GM12878 (cell line): ENCODE data around the gene TTC39C. TPM values are rescaled to one million over a fixed set of nuclear protein-coding genes. Genes with fewer than 3 reads are reported as not detected.

Experiments used
- ASH2L ChIP-seq: fragments of 300-600, 200-600 bp; sonication (generic); IDR thresholded peaks from 2 replicates; pipeline ENCODE4 v1.6.1; 2017; ENCODE audit warnings: low read depth, mild to moderate bottlenecking, borderline replicate concordance
- BACH1 ChIP-seq: fragments of 450-650 bp; IDR thresholded peaks from 2 replicates; pipeline ENCODE4 v1.6.1; 2017; ENCODE audit warnings: mild to moderate bottlenecking, borderline replicate concordance
- BMI1 ChIP-seq: fragments of 450-650 bp; IDR thresholded peaks from 2 replicates; pipeline ENCODE4 v1.6.1; 2016; ENCODE audit warnings: mild to moderate bottlenecking, moderate library complexity, borderline replicate concordance
- CBX3 ChIP-seq: fragments of 200-600 bp; sonication (generic); IDR thresholded peaks from 2 replicates; pipeline ENCODE4 v1.6.1; 2016; ENCODE audit warnings: low read depth, borderline replicate concordance
- CTCF ChIP-seq, 3 experiments: IDR thresholded peaks in 2 of 3; conservative IDR thresholded peaks in 1 of 3; 2 replicates each; pipeline ENCODE4 v1.5.1; 2011; ENCODE audit warnings: low read depth in 3 of 3, low read length in 3 of 3, mild to moderate bottlenecking in 3 of 3, control low read depth in 2 of 3, moderate library complexity in 2 of 3, inconsistent platforms in 1 of 3, mixed read lengths in 1 of 3; ENCODE audit not compliant: control insufficient read depth in 2 of 3, insufficient read depth in 1 of 3; ENCODE audit errors: extremely low read depth in 1 of 3
- EED ChIP-seq: sonication (generic); IDR thresholded peaks from 2 replicates; pipeline ENCODE4 v1.6.1; 2016; ENCODE audit warnings: antibody characterized with exemption, low read depth
- EGR1 ChIP-seq, 2 experiments: IDR thresholded peaks; 1 replicate in 1 of 2; 2 replicates in 1 of 2; pipeline ENCODE4 v1.6.1; 2011 to 2012; ENCODE audit warnings: low read depth in 2 of 2, low read length in 2 of 2, borderline replicate concordance in 1 of 2, mild to moderate bottlenecking in 1 of 2, moderate library complexity in 1 of 2
- FOS ChIP-seq: IDR thresholded peaks from 3 replicates; pipeline ENCODE4 v1.6.1; 2011; ENCODE audit warnings: borderline replicate concordance; ENCODE audit not compliant: insufficient read length; ENCODE audit errors: extremely low read depth
- FOXK2 ChIP-seq: fragments of 450-650 bp; IDR thresholded peaks from 2 replicates; pipeline ENCODE4 v1.6.1; 2017; ENCODE audit warnings: mild to moderate bottlenecking, moderate library complexity
- GABPA ChIP-seq: IDR thresholded peaks from 2 replicates; pipeline ENCODE4 v1.6.1; 2014; ENCODE audit warnings: antibody characterized with exemption, low read depth, mild to moderate bottlenecking, inconsistent platforms
- GATAD2B ChIP-seq: fragments of 450-650 bp; conservative IDR thresholded peaks from 2 replicates; pipeline ENCODE4 v1.6.1; 2017; ENCODE audit warnings: low read depth, mild to moderate bottlenecking, moderate library complexity
- HDAC2 ChIP-seq: fragments of 200-600 bp; sonication (generic); IDR thresholded peaks from 2 replicates; pipeline ENCODE4 v1.6.1; 2017
- HDAC6 ChIP-seq: fragments of 200-600 bp; sonication (generic); IDR thresholded peaks from one replicate; pipeline ENCODE4 v1.8.0; 2017; ENCODE audit warnings: antibody characterized with exemption; ENCODE audit not compliant: unreplicated experiment
- KAT2A ChIP-seq: conservative IDR thresholded peaks from 2 replicates; pipeline ENCODE4 v1.6.1; 2011; ENCODE audit warnings: low read depth, low read length; ENCODE audit not compliant: control insufficient read depth
- LARP7 ChIP-seq: fragments of 450-650 bp; IDR thresholded peaks from 2 replicates; pipeline ENCODE4 v1.6.1; 2017; ENCODE audit warnings: mild to moderate bottlenecking
- MYB ChIP-seq: fragments of 150-350 bp; IDR thresholded peaks from 2 replicates; pipeline ENCODE4 v1.6.1; 2014; ENCODE audit warnings: mild to moderate bottlenecking, low read depth, low read length, borderline replicate concordance
- NFYB ChIP-seq: IDR thresholded peaks from 2 replicates; pipeline ENCODE4 v1.6.1; 2011; ENCODE audit warnings: low read depth, mild to moderate bottlenecking, low read length, improper control_type of control experiment, moderate library complexity; ENCODE audit not compliant: insufficient read depth
- NR2F1 ChIP-seq: fragments of 450-650 bp; conservative IDR thresholded peaks from 2 replicates; pipeline ENCODE4 v1.6.1; 2017; ENCODE audit warnings: mild to moderate bottlenecking
- PBX3 ChIP-seq: IDR thresholded peaks from 2 replicates; pipeline ENCODE4 v1.6.1; 2011; ENCODE audit warnings: mild to moderate bottlenecking, low read depth, low read length, moderate library complexity; ENCODE audit not compliant: insufficient replicate concordance
- RAD51 ChIP-seq: fragments of 450-650 bp; IDR thresholded peaks from 2 replicates; pipeline ENCODE4 v1.6.1; 2016; ENCODE audit warnings: moderate library complexity, mild to moderate bottlenecking, inconsistent platforms
- RB1 ChIP-seq: fragments of 450-650 bp; formaldehyde crosslinking; IDR thresholded peaks from 2 replicates; pipeline ENCODE4 v1.6.1; 2017; ENCODE audit warnings: mild to moderate bottlenecking, borderline replicate concordance
- SIN3A ChIP-seq: IDR thresholded peaks from 2 replicates; pipeline ENCODE4 v1.6.1; 2012; ENCODE audit warnings: low read depth, low read length, improper control_type of control experiment
- TCF3 ChIP-seq: IDR thresholded peaks from 2 replicates; pipeline ENCODE4 v1.6.1; 2012; ENCODE audit warnings: low read depth, mild to moderate bottlenecking, low read length, borderline replicate concordance; ENCODE audit not compliant: insufficient read depth
- ZNF24 ChIP-seq: fragments of 450-650 bp; IDR thresholded peaks from 2 replicates; pipeline ENCODE4 v1.6.1; 2017; ENCODE audit warnings: antibody characterized with exemption, mild to moderate bottlenecking
- ZSCAN29 ChIP-seq: fragments of 450-650 bp; IDR thresholded peaks from 2 replicates; pipeline ENCODE4 v1.6.1; 2017; ENCODE audit warnings: mild to moderate bottlenecking, moderate library complexity
- polyA plus RNA-seq, 11 experiments: library from polyadenylated mRNA; depleted of rRNA in 4 of 11; unstranded in 6 of 11; stranded (reverse) in 5 of 11; fragments of >200 nt; fragmentation: Nextera tagmentation in 4 of 11; fragmentation: Illumina TruSeq in 1 of 11; extraction: Ambion mirVana in 4 of 11; extraction: Trizol in 1 of 11; gene quantifications; 1 replicate in 1 of 11; 2 replicates in 10 of 11; pipeline versions ENCODE4 v1.2.1 to v1.2.3, GENCODE V29; 2011 to 2016; ENCODE audit warnings: inconsistent platforms in 2 of 11, missing spikeins in 2 of 11, low read depth in 1 of 11
- total RNA-seq, 4 experiments: library from RNA; depleted of rRNA in 3 of 4; stranded (reverse); fragments of >200 nt in 3 of 4; fragmentation: Illumina TruSeq in 1 of 4; extraction: Trizol in 1 of 4; gene quantifications; 2 replicates each; pipeline versions ENCODE4 v1.2.1 to v1.2.3, GENCODE V29; 2013 to 2021
- TF ChIP-seq, protein P1 (sequence below): IDR thresholded peaks from 2 replicates; pipeline ENCODE4 v1.6.1; 2011; ENCODE audit warnings: borderline replicate concordance, low read depth, mild to moderate bottlenecking, moderate library complexity, mixed read lengths, low read length; ENCODE audit not compliant: insufficient read depth; ENCODE audit errors: extremely low read length
- TF ChIP-seq, protein P2 (sequence below): IDR thresholded peaks from 2 replicates; pipeline ENCODE4 v1.6.1; 2012; ENCODE audit warnings: low read depth, low read length, improper control_type of control experiment

Gene TTC39C
- total and polyA plus RNA-seq, 10 of the 15 experiments (the other 5 are each of a cell fraction or from before 2014, with no cell fraction given), result 21.1 to 91.0 (median 64.8) TPM

- TF ChIP-seq, protein P1, sequence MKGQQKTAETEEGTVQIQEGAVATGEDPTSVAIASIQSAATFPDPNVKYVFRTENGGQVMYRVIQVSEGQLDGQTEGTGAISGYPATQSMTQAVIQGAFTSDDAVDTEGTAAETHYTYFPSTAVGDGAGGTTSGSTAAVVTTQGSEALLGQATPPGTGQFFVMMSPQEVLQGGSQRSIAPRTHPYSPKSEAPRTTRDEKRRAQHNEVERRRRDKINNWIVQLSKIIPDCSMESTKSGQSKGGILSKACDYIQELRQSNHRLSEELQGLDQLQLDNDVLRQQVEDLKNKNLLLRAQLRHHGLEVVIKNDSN, result no peak
- TF ChIP-seq NFYB (no peak), FOXK2 (no peak), PBX3 (peak; percentile 48), MYB (no peak), TCF3 (no peak), FOS (no peak), CBX3 (no peak), RB1 (no peak), GATAD2B (no peak), BACH1 (no peak), LARP7 (no peak), BMI1 (no peak), HDAC6 (no peak), EGR1 (IDR thresholded peaks at IDR 0.05; ENCODE audit: borderline replicate concordance in 1 of 2, low read depth in 2 of 2, low read length in 2 of 2) (no peak), CTCF (IDR thresholded peaks at IDR 0.05 in 2 of 3, conservative IDR thresholded peaks at IDR 0.05 in 1 of 3; ENCODE audit: control insufficient read depth in 2 of 3, extremely low read depth in 1 of 3, insufficient read depth in 1 of 3, low read depth in 3 of 3, low read length in 3 of 3) (no peak), ZNF24 (0 out of 2 replicates have a peak, but pooled peaks have one; percentile 47), HDAC2 (no peak), ZSCAN29 (no peak), SIN3A (no peak), EED (peak; percentile 76), KAT2A (no peak), ASH2L (no peak), GABPA (no peak), NR2F1 (no peak), RAD51 (no peak)
- TF ChIP-seq, protein P2, sequence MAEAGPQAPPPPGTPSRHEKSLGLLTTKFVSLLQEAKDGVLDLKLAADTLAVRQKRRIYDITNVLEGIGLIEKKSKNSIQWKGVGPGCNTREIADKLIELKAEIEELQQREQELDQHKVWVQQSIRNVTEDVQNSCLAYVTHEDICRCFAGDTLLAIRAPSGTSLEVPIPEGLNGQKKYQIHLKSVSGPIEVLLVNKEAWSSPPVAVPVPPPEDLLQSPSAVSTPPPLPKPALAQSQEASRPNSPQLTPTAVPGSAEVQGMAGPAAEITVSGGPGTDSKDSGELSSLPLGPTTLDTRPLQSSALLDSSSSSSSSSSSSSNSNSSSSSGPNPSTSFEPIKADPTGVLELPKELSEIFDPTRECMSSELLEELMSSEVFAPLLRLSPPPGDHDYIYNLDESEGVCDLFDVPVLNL, result no peak
Measured at GRCh38 chr18:23992089-23992940, 22.2 kb upstream of the TTC39C start (continued).
